Omental fat pad (tissue), 4 donors: ENCODE results near the gene MELTF. TPM values are rescaled to one million over a fixed set of nuclear protein-coding genes. Genes with fewer than 3 reads are reported as not detected.
A peak's percentile ranks its signal among the peaks of the same experiment; 100 is the strongest.

Source experiments
- ATAC-seq: fragments of 150-250 bp; one replicate; pipeline ENCODE4 v1.9.1; 2016; ENCODE audit warnings: mild to moderate bottlenecking, moderate library complexity; ENCODE audit not compliant: low FRiP score
- DNase-seq: peaks from one replicate; pipeline ENCODE4 v3.0.0-alpha.2; 2019; ENCODE audit warnings: low spot score
- CTCF ChIP-seq, 3 donors: fragments of 450-650 bp; IDR thresholded peaks; one replicate each; pipeline ENCODE4 v1.5.1; 2016 to 2017; ENCODE audit warnings: antibody characterized with exemption in 3 of 3, mild to moderate bottlenecking in 3 of 3, moderate library complexity in 2 of 3
- total RNA-seq, 4 donors: library from RNA; depleted of rRNA; stranded (reverse); fragments of >200 nt; gene quantifications; one replicate each; pipeline ENCODE4 v1.1.0, GENCODE V29; 2016

MELTF gene
- total RNA-seq, 4 donors from 2014 or later = 8.3 to 39.3 (median 27.2) TPM

DNA sequence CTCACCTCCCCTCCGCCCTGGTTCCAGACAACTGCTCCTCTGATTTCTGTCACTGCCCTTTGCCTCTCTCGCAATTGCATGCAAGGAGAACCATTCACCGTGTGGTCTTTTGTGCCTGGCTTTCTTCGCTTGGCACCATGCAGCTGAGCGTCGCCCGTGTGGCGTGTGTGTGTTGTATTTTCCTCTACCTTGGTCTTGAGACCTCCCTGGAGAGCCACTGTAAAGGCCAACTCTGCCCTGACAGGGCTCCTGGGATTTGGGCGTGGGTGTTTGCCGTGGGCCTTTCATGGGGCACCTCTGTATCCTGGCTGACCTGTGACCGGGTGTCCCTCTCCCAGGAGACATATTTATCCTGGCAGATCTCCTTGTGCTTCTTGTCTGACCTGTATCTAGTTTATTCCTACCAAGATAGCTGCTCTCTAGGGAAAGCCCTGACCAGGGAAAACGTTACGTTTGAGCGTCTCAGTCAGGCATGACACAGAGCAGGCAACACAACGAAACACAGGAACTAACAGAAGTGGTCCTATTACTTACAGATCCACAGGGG lies 59.0 kb downstream of the MELTF start:
- ATAC-seq (no peak), DNase-seq (no peak)
- TF ChIP-seq CTCF (IDR thresholded peaks at IDR 0.05) = no peak

DNA sequence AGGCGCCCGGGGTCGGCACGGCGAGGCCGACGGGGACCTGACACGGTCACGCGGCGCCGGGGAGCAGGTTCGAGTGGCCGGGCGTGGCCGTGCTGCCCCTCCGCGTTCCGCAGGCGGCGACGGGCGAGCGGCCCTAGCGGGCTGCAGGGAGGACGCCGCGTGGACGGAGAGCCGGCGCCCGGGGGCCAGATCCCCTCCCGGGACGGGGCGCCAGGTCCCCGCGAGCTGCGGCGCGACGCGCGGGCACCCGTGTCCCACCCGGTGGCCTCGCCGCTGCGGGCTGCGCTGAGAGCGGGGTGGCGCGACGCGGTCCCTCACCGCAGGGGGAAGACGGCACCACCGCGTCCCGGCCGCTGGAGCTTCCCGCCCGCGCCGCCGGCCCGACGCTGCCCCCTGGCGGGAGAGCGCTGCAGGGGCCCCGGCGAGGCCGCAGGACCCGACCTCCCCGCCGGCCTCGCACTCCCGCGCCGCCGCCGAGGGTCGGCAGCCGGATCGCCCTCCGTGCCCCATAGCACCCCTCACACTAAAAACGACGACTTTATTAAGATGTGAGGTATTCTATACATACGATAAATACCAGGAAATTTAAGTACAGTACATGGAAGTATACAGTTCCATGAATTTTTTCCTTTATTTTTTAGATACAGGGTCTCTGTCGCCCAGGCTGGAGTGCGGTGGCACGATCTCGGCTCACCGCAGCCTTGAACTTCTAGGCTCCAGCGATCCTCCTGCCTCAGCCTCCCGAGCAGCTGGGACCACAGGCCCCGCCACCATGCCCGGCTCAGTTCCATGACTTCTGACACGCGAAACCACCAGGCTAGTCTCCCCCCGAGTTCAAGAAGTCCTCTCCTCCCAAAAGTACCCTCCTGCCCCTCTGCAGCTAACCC lies 59.7 kb downstream of the MELTF start:
- peak in 2 of 3 donors; percentile 66 to 82 for TF ChIP-seq CTCF (IDR thresholded peaks at IDR 0.05)
- ATAC-seq (peak; percentile 77), DNase-seq (no peak)

- DNase-seq = no peak
- TF ChIP-seq CTCF (IDR thresholded peaks at IDR 0.05) = no peak
- peak; percentile 51 for ATAC-seq
These were observed 60.4 kb downstream of the MELTF start for GRCh38 chr3:196969134-196969659.

DNA sequence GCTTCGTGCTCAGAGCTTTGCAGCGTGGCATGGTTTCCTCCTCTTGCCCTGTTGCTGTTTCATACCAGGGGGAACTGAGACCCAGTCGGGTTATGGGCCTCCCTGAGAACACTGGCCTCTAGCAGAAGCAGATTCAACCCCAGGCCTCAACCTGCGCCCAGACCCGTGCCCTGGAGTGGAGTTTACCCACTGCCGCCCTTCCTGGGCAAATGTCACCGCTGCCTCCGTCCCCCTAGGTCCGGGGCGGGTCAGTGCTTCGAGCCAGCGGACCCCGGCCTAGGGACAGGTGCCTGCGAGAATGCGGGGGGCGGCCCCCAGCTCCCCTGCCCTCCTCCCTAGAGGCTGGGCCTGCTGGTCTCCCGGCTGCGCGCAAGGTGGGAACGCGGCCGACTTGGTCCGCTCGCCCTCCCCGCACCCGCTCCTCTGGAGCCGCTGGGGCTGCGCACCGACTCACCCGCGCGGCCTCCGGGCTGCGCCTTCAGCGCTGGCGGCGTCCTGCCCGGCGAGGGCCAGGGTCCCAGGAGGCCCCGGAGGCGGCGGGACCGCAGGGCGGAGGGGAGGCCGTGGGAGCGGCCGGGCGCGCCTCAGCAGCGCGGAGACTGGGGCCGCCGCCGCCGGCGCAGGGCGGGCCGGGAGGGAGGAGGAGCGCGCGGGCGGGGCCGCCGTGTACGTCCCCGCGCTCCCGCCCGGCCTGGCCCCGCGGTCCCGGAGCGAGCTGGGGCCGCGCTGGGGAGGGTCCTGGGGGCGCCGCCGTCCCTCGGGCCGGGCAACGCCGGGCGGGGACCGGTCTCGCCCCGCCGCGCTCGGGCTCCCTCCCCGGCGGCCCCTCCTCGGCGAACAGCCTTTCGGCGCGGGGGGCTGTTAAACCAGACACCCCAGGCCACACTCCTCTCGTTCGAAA lies 61.1 kb downstream of the MELTF start, which contains the start of gene PIGZ:
TSS of gene PIGZ (minus strand) at position 601 of the 901 bp plus-strand sequence. CDS start 16,802 bp downstream, outside the sequence.
- DNase-seq (no peak), ATAC-seq (peak; percentile 74)
- no peak for TF ChIP-seq CTCF (IDR thresholded peaks at IDR 0.05)

DNA sequence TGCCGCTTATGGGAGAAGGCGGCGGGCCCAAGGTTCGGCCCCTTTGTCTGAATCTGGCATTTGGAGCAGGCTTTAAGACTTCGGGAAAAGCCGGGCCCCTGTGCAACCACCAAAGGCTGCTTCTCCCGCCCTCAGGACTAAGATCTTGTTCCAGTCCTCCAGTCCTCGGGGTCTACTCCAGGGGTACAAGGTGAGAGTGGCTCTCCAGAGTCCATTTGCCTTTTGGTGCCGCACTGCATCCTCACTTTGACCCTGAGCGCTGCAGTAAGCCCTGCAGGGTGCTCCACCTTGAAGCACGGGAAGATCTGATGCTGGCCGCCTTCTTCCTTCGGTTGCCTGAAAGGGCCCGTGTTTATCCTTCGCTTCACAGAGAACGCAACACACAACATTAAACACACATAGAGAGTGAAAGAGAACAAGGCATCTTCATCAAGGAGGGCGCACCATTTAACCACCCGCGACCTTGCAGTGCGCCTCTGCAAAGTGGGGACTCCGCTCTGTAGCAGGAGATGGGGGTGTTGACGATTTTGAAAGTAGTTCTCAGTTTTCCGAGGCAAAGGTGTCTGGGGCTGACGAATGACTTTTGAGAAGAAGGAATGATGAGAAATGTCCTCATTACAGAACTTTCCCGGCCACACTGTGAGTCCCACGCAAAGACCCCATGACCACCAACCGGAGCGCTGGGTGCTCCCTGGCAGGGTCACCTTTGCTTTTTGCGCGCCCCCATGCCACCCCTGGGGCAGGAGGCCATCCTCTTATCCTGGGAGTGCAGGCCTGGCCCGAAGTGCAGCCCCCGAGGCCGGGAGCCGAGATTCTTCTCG lies 62.0 kb downstream of the MELTF start:
- ATAC-seq (no peak), DNase-seq (no peak)
- no peak for TF ChIP-seq CTCF (IDR thresholded peaks at IDR 0.05)
